Measurements from ENCODE around the gene SNIP1.
"Not testable (repeated sequence)": the region's sequence is repeated elsewhere in the genome, so short reads cannot be mapped to it uniquely, and the experiment has no call there.

The SNIP1 gene

DNA sequence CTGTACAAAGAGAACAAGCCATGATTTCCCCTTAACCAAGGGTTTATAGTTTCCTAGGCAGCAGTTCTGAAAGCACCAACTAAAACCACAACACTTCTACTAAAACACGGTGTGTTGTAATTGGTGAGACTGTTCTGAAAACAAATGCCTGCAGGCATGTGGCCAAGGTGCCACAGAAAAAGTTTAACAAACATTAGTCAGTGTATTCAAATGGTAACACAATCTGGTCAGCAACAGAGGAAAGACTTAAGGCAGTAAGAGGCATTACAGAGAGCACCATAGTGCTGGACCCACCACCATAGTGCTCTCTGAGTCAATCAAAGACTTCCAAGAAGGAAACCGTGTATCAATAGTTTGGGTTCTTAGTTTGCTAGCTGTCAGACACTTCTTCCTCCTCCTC, 16.7 kb downstream of the SNIP1 start:
- Histone ChIP-seq H4K8ac (ENCODE audit: low read length) (no peak overlapping the region), H3K9me3 (ENCODE audit: control insufficient read depth, low read length) (no peaks in the 10 kb centered on the region), H3K18ac (ENCODE audit: low read depth in 1 of 2, low read length in 2 of 2) (no peak overlapping the region), H3K79me1 (replicated peaks; ENCODE audit: low read length, poor library complexity, severe bottlenecking) (peaks cover 12% of the 10 kb centered on the region), H3K4me3 (ENCODE audit: insufficient read depth in 1 of 2, low read depth in 1 of 2, low read length in 2 of 2) (no peak overlapping the region), H3K27ac (ENCODE audit: low read length, poor library complexity, severe bottlenecking) (no peak overlapping the region), H3K9ac (ENCODE audit: low read length) (peak overlapping the region; percentile 12), H3K14ac (ENCODE audit: low read length in 2 of 2) (no peak overlapping the region), H3K4ac (ENCODE audit: low read depth in 1 of 2, low read length in 2 of 2) (no peak overlapping the region), H3K23ac (ENCODE audit: low read length in 2 of 2) (no peak overlapping the region), H3K4me1 (ENCODE audit: control insufficient read depth, insufficient read depth, low read depth, low read length) (no peaks in the 10 kb centered on the region), H3K4me2 (ENCODE audit: low read length, poor library complexity, severe bottlenecking) (no peak overlapping the region), H2BK15ac (ENCODE audit: low read depth, poor library complexity, severe bottlenecking) (no peak overlapping the region), H2BK12ac (ENCODE audit: low read length in 2 of 2) (no peak overlapping the region), H2BK5ac (ENCODE audit: low read depth, low read length, poor library complexity, severe bottlenecking) (no peak overlapping the region), H3K36me3 (ENCODE audit: control insufficient read depth in 1 of 2, insufficient read depth in 2 of 2, low read depth in 1 of 2, low read length in 2 of 2) (peaks cover 22 to 66% of the 10 kb centered on the region in 2 experiments), H4K91ac (ENCODE audit: low read length) (no peak overlapping the region), H2AFZ (ENCODE audit: low read depth, low read length) (no peak overlapping the region), H2AK5ac (ENCODE audit: low read length, severe bottlenecking) (no peak overlapping the region), H2BK120ac (ENCODE audit: low read depth, low read length) (no peak overlapping the region), H3K27me3 (ENCODE audit: control insufficient read depth in 1 of 2, insufficient read depth in 1 of 2, low read length in 2 of 2) (no peaks in the 10 kb centered on the region)
- peak; percentile 72 for DNase-seq
- WGBS = 100% methylated on average over 1 of the region's 2 CpGs

DNA sequence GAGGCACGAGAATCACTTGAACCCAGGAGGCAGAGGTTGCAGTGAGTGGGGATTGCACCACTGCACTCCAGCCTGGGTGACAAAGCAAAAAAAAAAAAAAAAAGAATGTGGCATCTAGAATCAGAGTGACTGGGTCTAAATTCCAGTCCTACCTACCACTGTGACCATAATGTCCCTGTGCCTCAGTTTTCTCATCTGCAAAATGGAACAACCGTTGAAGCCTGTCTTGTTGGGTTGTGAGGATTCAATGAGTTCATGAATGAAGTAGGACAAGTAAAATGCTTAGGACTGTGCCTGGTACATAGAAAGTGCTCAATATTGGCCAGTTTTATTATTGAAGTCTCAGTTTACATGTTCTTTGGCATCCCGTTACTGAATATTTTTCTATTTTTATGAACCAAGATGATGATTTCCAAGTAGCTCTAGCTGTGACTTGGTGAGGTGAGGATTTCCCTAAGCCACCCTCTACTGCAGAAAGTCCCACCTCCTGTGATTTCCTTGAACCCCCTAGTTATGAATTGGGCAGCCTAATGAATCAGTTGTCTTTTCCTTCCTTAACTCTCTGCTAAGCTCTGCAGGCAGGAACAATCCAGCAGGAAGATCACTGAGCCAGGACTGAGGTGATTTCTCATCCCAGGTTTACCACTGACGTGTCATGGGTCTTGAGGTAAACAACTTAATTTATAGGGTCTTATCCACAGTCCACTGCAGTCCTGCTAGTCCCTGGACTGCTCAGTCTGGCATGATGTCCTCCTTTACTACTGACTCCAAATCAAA, 20.6 kb downstream of the SNIP1 start:
- no peak overlapping the region for H3K23ac ChIP-seq (ENCODE audit: low read length in 2 of 2)
- 76% methylated on average over 3 of the region's 4 CpGs for WGBS
- H2BK12ac ChIP-seq (ENCODE audit: low read length in 2 of 2) = no peak overlapping the region
- no peak overlapping the region for H2BK120ac ChIP-seq (ENCODE audit: low read depth, low read length)
- no peak overlapping the region for H3K4me2 ChIP-seq (ENCODE audit: low read length, poor library complexity, severe bottlenecking)
- H3K4ac ChIP-seq (ENCODE audit: low read depth in 1 of 2, low read length in 2 of 2) = no peak overlapping the region
- H4K91ac ChIP-seq (ENCODE audit: low read length) = no peak overlapping the region
- H2AK5ac ChIP-seq (ENCODE audit: low read length, severe bottlenecking) = peak overlapping the region; percentile 1
- H3K27me3 ChIP-seq (ENCODE audit: control insufficient read depth in 1 of 2, insufficient read depth in 1 of 2, low read length in 2 of 2) = no peaks in the 10 kb centered on the region
- no peak overlapping the region for H3K4me3 ChIP-seq (ENCODE audit: insufficient read depth in 1 of 2, low read depth in 1 of 2, low read length in 2 of 2)
- no peaks in the 10 kb centered on the region for H3K9me3 ChIP-seq (ENCODE audit: control insufficient read depth, low read length)
- H3K18ac ChIP-seq (ENCODE audit: low read depth in 1 of 2, low read length in 2 of 2) = no peak overlapping the region
- H3K27ac ChIP-seq (ENCODE audit: low read length, poor library complexity, severe bottlenecking) = no peak overlapping the region
- no peak overlapping the region for H2AFZ ChIP-seq (ENCODE audit: low read depth, low read length)
- peaks cover 3 to 30% of the 10 kb centered on the region in 2 experiments for H3K36me3 ChIP-seq (ENCODE audit: control insufficient read depth in 1 of 2, insufficient read depth in 2 of 2, low read depth in 1 of 2, low read length in 2 of 2)
- peaks cover 2% of the 10 kb centered on the region for H3K79me1 ChIP-seq (replicated peaks; ENCODE audit: low read length, poor library complexity, severe bottlenecking)
- no peak overlapping the region for H2BK15ac ChIP-seq (ENCODE audit: low read depth, poor library complexity, severe bottlenecking)
- no peak for DNase-seq
- H3K4me1 ChIP-seq (ENCODE audit: control insufficient read depth, insufficient read depth, low read depth, low read length) = no peaks in the 10 kb centered on the region
- no peak overlapping the region for H4K8ac ChIP-seq (ENCODE audit: low read length)
- peak overlapping the region; percentile 63 for H3K9ac ChIP-seq (ENCODE audit: low read length)
- no peak overlapping the region for H2BK5ac ChIP-seq (ENCODE audit: low read depth, low read length, poor library complexity, severe bottlenecking)
- H3K14ac ChIP-seq (ENCODE audit: low read length in 2 of 2) = no peak overlapping the region

DNA sequence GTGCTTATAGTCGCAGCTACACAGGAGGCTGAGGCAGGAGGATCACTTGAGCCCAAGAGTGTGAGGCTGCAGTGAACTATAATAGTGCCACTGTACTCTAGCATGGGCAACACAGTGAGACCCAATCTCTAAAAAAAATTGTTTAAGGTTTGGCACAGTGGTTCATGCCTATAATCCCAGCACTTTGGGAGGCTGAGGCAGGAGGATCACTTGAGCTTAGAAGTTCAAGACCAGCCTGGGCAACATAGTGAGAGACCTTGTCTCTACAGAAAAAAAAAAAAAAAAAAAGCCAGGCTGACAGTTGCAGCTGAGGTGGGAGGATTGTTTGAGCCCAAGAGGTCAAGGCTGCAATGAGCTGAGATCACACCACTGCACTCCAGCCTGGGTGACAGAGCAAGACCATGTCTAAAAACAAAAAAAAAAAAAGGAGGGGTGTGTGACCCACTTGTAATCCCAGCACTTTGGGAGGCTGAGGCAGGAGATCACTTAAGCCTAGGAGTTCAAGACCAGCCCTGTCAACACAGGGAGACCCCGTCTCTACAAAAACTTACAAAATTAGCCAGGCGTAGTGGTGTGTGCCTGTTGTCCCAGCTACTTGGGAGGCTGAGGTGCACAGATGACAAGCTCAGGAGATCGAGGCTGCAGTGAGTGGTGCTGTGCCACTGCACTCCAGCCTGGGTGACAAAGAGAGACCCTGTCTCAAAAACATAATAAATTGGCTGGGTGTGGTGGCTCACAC, 21.5 kb downstream of the SNIP1 start:
- H3K18ac ChIP-seq (ENCODE audit: low read depth in 1 of 2, low read length in 2 of 2); H3K4me3 ChIP-seq (ENCODE audit: insufficient read depth in 1 of 2, low read depth in 1 of 2, low read length in 2 of 2); H3K9ac ChIP-seq (ENCODE audit: low read length); H3K79me1 ChIP-seq (replicated peaks; ENCODE audit: low read length, poor library complexity, severe bottlenecking); DNase-seq; H3K4me2 ChIP-seq (ENCODE audit: low read length, poor library complexity, severe bottlenecking); H2BK12ac ChIP-seq (ENCODE audit: low read length in 2 of 2); H2BK120ac ChIP-seq (ENCODE audit: low read depth, low read length); H2BK5ac ChIP-seq (ENCODE audit: low read depth, low read length, poor library complexity, severe bottlenecking); H2BK15ac ChIP-seq (ENCODE audit: low read depth, poor library complexity, severe bottlenecking); H3K27ac ChIP-seq (ENCODE audit: low read length, poor library complexity, severe bottlenecking); H3K4ac ChIP-seq (ENCODE audit: low read depth in 1 of 2, low read length in 2 of 2); H4K8ac ChIP-seq (ENCODE audit: low read length); H3K23ac ChIP-seq (ENCODE audit: low read length in 2 of 2); H3K4me1 ChIP-seq (ENCODE audit: control insufficient read depth, insufficient read depth, low read depth, low read length); H3K27me3 ChIP-seq (ENCODE audit: control insufficient read depth in 1 of 2, insufficient read depth in 1 of 2, low read length in 2 of 2); H3K14ac ChIP-seq (ENCODE audit: low read length in 2 of 2); H3K9me3 ChIP-seq (ENCODE audit: control insufficient read depth, low read length); H4K91ac ChIP-seq (ENCODE audit: low read length); H2AFZ ChIP-seq (ENCODE audit: low read depth, low read length); H2AK5ac ChIP-seq (ENCODE audit: low read length, severe bottlenecking): not testable (repeated sequence)
- peaks cover 0 to 23% of the 10 kb centered on the region in 2 experiments for H3K36me3 ChIP-seq (ENCODE audit: control insufficient read depth in 1 of 2, insufficient read depth in 2 of 2, low read depth in 1 of 2, low read length in 2 of 2)
- 100% methylated on average over 4 of the region's 4 CpGs for WGBS

DNA sequence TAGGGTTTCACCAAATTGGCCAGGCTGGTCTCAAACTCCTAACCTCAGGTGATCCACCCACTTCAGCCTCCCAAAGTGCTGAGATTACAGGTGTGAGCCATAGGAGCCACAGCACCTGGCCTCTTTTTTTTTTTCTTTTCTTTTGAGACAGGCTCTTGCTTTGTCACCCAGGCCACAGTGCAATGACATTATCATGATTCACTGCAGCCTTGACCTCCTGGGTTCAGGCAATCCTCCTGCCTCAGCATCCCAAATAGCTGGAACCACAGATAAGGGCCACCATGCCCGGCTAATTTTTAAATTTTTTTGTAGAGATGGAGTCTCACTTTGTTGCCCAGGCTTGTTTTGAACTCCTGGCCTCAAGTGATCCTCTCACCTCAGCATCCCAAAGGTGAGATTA, 24.2 kb downstream of the SNIP1 start:
- not testable (repeated sequence) for H3K9ac ChIP-seq (ENCODE audit: low read length); H2BK12ac ChIP-seq (ENCODE audit: low read length in 2 of 2); H3K9me3 ChIP-seq (ENCODE audit: control insufficient read depth, low read length); H2BK5ac ChIP-seq (ENCODE audit: low read depth, low read length, poor library complexity, severe bottlenecking); H2BK15ac ChIP-seq (ENCODE audit: low read depth, poor library complexity, severe bottlenecking); H4K8ac ChIP-seq (ENCODE audit: low read length); H3K4me3 ChIP-seq (ENCODE audit: insufficient read depth in 1 of 2, low read depth in 1 of 2, low read length in 2 of 2); H3K14ac ChIP-seq (ENCODE audit: low read length in 2 of 2); H2AFZ ChIP-seq (ENCODE audit: low read depth, low read length); H3K79me1 ChIP-seq (replicated peaks; ENCODE audit: low read length, poor library complexity, severe bottlenecking); H2AK5ac ChIP-seq (ENCODE audit: low read length, severe bottlenecking); H3K27me3 ChIP-seq (ENCODE audit: control insufficient read depth in 1 of 2, insufficient read depth in 1 of 2, low read length in 2 of 2); H3K4ac ChIP-seq (ENCODE audit: low read depth in 1 of 2, low read length in 2 of 2); H3K4me2 ChIP-seq (ENCODE audit: low read length, poor library complexity, severe bottlenecking); H3K23ac ChIP-seq (ENCODE audit: low read length in 2 of 2); DNase-seq; H3K36me3 ChIP-seq (ENCODE audit: control insufficient read depth in 1 of 2, insufficient read depth in 2 of 2, low read depth in 1 of 2, low read length in 2 of 2); H3K18ac ChIP-seq (ENCODE audit: low read depth in 1 of 2, low read length in 2 of 2); H4K91ac ChIP-seq (ENCODE audit: low read length); H2BK120ac ChIP-seq (ENCODE audit: low read depth, low read length); H3K4me1 ChIP-seq (ENCODE audit: control insufficient read depth, insufficient read depth, low read depth, low read length); H3K27ac ChIP-seq (ENCODE audit: low read length, poor library complexity, severe bottlenecking)
- WGBS = 100% methylated on average over 1 of the region's 1 CpG
